PFSK-1 (cell line): Measurements from ENCODE around the gene WNK2.

Experiments
- FOXP2 ChIP-seq: optimal IDR thresholded peaks from 2 replicates; pipeline ENCODE3; 2011; ENCODE audit warnings: borderline replicate concordance, control low read depth, inconsistent platforms; ENCODE audit not compliant: insufficient read depth; ENCODE audit errors: extremely low read length, extremely low read depth
- POLR2AphosphoS5 ChIP-seq: IDR thresholded peaks from 2 replicates; pipeline ENCODE4 v1.6.1; 2012; ENCODE audit warnings: low read depth, mild to moderate bottlenecking, control low read depth, low read length, moderate library complexity
- REST ChIP-seq, 2 experiments: IDR thresholded peaks; 2 replicates each; pipeline versions ENCODE4 v1.6.1 to v1.8.0; 2011 to 2012; ENCODE audit warnings: low read depth in 2 of 2, low read length in 2 of 2, control low read depth in 1 of 2, inconsistent platforms in 1 of 2, mild to moderate bottlenecking in 1 of 2, moderate library complexity in 1 of 2; ENCODE audit not compliant: insufficient read depth in 1 of 2
- SIN3A ChIP-seq: IDR thresholded peaks from 2 replicates; pipeline ENCODE4 v1.6.1; 2012; ENCODE audit warnings: mild to moderate bottlenecking, low read length, moderate library complexity, borderline replicate concordance; ENCODE audit not compliant: insufficient read depth
- TAF1 ChIP-seq: IDR thresholded peaks from 2 replicates; pipeline ENCODE4 v1.6.1; 2012; ENCODE audit warnings: low read length, control low read depth, borderline replicate concordance; ENCODE audit not compliant: insufficient read depth

WNK2 gene

GRCh38 chr9:93147632-93148031 is 36.3 kb upstream of the WNK2 start:
- TF ChIP-seq SIN3A = no peak
- no peak for TF ChIP-seq FOXP2
- TF ChIP-seq POLR2AphosphoS5 = no peak
- TF ChIP-seq REST (IDR thresholded peaks at IDR 0.05; ENCODE audit: insufficient read depth in 1 of 2, low read depth in 2 of 2, low read length in 2 of 2) = no peak
- TF ChIP-seq TAF1 = no peak

GRCh38 chr9:93148721-93149120 is 35.2 kb upstream of the WNK2 start:
- TF ChIP-seq TAF1 (no peak), SIN3A (no peak), FOXP2 (no peak), REST (IDR thresholded peaks at IDR 0.05; ENCODE audit: insufficient read depth in 1 of 2, low read depth in 2 of 2, low read length in 2 of 2) (no peak), POLR2AphosphoS5 (no peak)

- TF ChIP-seq REST (IDR thresholded peaks at IDR 0.05; ENCODE audit: insufficient read depth in 1 of 2, low read depth in 2 of 2, low read length in 2 of 2) (no peak), SIN3A (no peak), FOXP2 (no peak), POLR2AphosphoS5 (no peak), TAF1 (no peak)
These were observed 34.6 kb upstream of the WNK2 start for GRCh38 chr9:93149361-93149760.

GRCh38 chr9:93151097-93151784 is 32.7 kb upstream of the WNK2 start:
- TF ChIP-seq POLR2AphosphoS5 (no peak), FOXP2 (no peak), TAF1 (no peak), REST (IDR thresholded peaks at IDR 0.05; ENCODE audit: insufficient read depth in 1 of 2, low read depth in 2 of 2, low read length in 2 of 2) (no peak), SIN3A (no peak)
